HG03097 (cell line): Measurements from ENCODE around the gene ADGB.
A peak's percentile ranks its signal among the peaks of the same experiment; 100 is the strongest.
"Not testable (repeated sequence)": the region's sequence is repeated elsewhere in the genome, so short reads cannot be mapped to it uniquely, and the experiment has no call there.

ENCODE experiments used
- ATAC-seq: cut with Tn5 transposase; IDR thresholded peaks from one replicate; pipeline ENCODE4 v1.9.1; 2021; ENCODE audit not compliant: unreplicated experiment, low FRiP score

Gene ADGB

DNA sequence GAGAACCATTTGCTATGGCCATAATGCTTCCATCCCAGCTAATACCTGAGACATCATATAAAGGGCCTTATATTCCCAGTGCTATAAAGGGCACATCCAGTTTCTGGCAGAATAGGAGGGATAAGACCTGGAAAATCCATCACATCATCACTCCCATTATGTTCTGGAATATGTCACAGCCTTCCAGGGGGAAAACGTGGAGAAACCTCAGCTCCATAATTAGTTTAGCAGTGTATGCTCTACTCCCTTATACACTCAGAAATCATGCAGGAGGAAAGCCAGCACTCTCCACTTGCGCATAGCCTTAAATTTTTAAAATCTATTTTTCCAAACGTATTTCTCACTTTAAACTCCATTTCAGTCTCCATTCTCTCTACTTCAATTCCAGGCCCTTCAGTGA, 140.9 kb downstream of the ADGB start:
- no peak for ATAC-seq

DNA sequence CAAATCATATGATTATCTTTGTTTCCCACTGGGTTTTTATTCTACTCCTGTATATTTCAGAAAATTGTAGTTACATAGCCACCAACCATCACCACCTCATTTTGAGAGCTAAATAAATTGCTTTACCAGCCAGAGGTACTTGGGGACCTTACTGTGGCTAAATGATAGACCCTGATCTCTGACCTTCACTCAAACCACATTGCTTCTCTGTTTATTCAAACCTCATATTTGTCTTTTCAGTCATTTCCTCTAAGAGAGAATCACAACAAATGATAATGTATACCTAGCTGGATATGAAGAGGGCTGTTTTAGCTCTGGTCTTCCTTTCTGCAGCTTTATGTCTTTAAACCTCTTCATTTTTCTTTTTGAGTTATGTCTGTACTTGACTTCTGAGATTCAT, 142.8 kb downstream of the ADGB start:
- ATAC-seq = no peak

DNA sequence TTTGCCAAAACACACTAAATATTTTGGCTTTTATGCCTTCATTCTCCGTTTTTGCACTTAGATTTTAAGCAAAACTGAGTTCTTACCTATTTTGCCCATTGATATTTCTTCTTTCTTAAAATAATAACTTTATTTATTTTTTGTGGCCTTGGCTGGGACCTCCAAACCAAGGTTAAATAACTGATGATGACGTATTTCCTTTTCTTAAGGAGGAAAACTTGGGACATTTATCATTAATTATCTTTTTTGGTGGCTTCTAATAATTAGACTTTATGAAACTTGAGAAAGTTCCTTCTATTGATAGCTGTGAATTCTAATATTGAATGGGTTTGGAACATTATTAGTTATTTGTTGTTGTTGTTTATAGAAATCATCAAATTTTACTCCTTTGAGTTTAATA, 154.5 kb downstream of the ADGB start:
- no peak for ATAC-seq

- no peak for ATAC-seq
Measured at GRCh38 chr6:146767632-146768031, 168.9 kb downstream of the ADGB start.

DNA sequence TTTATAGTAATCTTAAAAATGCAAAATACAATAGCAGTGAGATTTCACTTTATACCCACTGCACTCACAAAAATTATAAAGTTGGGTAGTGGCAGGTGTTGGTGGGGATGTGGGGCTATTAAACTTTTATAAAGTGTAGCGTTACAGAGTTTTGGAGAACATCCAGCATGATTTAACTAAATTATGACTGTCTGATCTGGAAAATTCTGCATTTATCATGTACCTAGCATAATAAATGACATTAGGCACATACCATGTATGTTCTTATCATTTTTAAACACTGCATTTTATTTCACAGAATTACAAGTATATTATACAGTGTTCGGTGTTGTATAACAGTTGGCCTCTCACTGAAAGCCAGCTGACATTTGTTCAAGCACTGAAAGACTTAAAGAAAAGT, 169.9 kb downstream of the ADGB start:
- no peak for ATAC-seq

DNA sequence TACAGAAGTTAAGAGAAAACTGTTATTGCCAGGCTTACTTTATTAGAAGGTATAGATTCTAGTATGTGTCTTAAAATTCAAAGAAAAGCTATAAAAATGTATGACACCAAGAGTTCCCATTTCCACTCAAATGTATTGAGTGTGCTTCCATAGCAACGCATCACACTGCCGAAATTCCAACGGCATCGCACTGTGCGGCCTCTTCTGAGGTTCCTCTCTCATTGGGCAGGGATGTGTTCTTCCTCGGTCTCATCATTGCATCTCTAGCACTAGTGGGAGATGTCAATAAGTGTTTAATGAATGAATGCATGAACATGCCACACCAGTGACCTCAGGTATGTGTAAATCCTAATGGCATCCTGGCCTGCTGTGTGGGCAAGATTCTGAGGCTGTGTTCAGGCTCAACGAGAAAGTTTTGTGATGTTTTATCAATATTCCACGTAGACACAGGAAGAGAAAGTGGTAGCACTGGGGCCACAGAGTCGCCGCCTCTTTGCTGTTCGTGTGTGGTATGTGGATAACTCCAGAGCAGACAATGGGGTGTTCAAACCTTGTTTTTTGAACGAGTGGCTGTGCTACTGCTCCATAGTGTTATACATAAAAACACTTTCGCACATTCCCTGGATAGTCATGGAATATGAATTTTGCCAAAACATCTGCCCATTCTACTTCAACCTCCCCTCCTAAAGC, 171.6 kb downstream of the ADGB start:
- no peak for ATAC-seq

DNA sequence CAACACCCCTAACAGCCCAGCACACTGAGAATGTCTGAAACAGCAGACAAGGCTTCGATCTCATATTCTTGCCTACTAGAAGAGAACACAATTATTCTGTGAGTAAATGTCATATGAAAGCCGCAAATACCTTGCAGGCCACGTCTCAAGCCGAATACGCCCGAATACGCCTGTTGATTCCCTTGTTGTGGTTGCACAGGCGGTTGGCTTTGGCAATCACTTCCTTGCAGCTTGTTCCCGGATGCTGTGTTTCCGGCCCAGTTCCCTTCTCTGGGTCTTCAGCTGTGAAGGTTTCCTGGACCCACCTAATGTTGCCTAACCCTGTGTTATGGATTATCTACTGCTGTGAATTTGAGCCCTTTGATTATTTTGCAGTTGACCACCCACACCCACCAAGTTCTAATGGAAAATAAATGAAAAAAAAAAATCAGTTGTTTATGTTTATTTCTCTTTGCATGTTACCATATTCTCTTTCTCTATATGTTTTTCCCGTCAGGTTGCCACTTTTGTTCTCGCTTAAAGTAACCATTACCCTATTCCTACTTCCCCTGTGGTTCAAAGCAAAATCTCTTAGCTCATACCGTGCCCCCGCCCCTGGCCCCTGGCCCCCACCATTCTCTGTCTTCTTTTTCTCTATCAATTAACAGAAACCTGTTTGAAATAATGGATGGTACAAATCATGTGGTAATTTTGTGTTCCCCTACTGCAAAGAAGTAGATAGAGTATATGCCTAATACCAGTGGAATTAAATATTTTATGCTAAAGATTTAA, 172.4 kb downstream of the ADGB start:
- no peak for ATAC-seq

GRCh38 chr6:146775220-146775619, 176.4 kb downstream of the ADGB start:
- ATAC-seq = no peak

DNA sequence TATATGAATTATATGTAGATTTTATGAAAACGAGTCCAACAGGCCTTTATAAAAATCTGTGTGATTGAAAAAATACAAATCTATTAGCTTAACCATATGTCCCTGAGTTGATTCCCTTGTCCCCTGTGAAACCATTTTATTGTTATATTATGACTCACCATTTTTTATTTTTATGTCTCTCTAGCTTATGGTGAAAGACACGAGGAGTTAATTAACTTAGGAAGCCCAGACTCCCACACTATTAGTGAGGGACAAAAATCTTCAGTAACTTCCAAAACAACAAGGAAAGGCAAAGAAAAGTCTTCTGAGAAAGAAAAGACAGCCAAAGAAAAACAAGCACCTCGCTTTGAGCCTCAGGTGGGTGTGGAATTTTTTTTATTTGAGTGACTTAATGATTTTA, 183.1 kb downstream of the ADGB start:
- ATAC-seq = no peak

- ATAC-seq = peak; percentile 81
Measured at GRCh38 chr6:146785001-146785585, 186.3 kb downstream of the ADGB start.

DNA sequence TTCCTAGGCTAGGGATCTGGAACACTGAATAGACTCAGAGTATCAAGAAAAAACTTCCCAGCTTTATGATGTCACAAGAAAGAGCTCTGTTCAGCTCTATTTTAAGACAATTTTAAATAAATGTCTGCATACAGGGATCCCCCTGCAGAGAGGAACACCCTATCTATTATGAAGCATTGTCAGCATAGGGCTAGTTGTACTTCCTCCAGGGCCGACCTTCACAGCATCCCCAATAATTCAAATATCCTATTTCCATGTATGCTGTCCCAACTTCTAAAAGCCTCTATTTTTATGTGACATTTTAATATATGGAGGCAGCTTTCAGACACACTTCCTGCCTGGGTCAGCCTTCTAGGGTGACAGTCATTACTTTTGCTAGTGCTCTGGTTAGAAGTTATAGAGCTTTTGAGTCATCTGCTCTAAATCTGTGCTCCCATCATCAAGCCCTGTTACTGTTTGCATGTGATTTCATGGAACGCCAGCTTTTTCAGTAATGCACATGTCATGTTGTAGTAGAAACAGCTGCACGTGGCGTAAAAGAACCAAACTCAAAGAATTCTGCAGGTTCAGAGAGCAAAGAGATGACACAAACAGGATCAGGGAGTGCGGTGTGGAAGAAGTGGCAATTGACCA, 189.2 kb downstream of the ADGB start:
- no peak for ATAC-seq

DNA sequence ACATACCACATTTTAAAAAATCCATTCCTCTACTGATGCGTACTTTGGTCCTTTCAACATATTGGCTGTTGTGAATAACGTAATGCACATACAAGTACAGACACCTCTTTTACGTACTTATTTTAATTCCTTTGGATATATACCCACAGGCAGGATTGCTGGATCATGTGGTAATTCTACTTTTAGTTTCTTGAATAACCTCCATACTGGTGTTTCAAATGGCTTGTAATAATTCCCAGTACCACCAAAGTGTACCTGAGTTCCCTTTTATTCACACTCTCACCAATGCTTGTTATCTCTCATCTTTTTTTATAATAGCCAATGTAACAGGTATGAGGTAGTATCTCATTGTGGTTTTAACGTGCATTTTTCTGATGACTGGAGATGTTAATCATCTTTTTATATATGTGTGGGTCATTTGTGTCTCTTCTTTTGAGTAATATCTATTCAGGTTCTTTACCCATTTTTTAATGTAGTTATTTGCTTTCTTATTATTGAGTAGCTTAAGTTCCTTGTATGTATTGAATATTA, 191.9 kb downstream of the ADGB start:
- no peak for ATAC-seq

GRCh38 chr6:146791930-146792329, 193.2 kb downstream of the ADGB start:
- no peak for ATAC-seq

DNA sequence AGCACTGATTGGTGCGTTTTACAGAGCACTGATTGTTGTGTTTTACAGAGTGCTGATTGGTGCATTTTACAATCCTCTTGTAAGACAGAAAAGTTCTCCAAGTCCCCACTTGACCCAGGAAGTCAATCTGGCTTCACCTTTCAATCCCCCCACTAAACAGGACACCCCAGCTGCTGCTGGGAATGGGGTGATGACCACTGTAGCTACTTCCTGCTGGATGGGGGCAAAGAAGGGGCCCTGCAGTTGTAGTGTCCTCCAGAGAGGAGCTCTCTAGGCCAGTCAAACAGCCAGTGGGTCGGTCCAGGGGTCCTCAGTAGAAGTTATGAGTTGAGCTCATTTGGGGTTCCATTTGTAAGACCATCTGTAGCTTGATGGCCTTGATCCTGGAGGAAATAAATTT, 194.4 kb downstream of the ADGB start:
- not testable (repeated sequence) for ATAC-seq

DNA sequence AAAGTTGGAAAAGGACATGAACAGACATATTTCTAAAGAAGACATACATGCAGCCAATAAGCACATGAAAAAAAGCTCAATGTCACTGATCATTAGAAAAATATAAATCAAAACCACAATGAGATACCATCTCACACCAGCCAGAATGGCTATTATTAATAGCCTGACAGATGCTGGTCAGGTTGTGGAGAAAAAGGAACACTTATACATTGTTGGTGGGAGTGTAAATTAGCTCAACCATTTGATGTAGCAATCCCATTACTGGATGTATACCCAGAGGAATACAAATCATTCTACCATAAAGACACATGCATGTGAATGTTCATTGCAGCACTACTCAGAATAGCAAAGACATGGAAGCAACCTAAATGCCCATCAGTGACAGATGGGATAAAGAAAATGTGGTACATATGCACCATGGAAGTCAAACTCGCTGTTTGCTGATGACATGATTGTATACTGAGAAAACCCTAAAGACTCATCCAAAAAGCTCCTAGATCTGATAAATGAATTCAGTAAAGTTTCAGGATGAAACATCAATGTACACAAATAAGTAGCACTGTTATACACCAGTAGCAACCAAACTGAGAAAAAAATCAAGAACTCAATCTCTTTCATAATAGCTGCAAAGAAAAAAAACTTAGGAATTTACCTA, 196.8 kb downstream of the ADGB start:
- ATAC-seq = no peak

DNA sequence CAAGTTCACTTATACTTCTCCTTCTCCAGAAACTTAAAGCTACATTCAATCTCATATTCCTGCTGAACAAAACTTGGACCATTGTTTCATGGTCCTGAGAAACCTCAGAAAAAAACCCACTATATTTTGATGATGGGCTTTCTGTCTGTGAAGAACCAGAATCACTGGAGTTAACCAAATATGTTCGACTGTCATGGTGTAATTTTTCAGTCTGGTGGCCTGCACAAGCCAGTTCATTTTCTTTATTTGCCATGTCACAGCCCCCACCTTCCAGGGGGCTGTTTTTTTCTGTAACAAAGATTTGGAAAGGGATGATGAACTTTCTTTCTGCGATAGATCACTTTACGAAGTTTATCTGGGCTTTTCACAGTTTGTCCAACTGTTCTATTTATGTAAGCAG, 204.4 kb downstream of the ADGB start:
- ATAC-seq = not testable (repeated sequence)

DNA sequence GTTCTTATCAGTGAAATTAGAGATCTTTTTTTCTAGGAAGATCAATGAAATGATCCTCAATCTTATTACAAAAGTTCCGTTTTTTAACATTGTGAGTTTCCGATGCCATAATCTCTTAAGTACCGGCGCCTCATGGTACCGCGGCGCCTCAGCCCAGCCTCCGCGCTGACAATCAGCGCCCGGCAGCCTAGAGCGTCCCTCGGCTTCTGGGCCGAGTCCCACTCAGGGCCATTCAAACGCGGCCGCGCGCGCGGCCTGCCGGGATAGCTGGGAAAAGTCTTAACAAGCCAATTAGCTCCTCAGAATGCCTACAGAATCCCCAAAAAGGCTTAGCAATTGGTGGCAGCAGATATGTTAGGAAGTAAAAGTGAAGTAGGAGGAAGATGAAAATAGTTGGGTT, 204.8 kb downstream of the ADGB start:
- ATAC-seq = no peak

DNA sequence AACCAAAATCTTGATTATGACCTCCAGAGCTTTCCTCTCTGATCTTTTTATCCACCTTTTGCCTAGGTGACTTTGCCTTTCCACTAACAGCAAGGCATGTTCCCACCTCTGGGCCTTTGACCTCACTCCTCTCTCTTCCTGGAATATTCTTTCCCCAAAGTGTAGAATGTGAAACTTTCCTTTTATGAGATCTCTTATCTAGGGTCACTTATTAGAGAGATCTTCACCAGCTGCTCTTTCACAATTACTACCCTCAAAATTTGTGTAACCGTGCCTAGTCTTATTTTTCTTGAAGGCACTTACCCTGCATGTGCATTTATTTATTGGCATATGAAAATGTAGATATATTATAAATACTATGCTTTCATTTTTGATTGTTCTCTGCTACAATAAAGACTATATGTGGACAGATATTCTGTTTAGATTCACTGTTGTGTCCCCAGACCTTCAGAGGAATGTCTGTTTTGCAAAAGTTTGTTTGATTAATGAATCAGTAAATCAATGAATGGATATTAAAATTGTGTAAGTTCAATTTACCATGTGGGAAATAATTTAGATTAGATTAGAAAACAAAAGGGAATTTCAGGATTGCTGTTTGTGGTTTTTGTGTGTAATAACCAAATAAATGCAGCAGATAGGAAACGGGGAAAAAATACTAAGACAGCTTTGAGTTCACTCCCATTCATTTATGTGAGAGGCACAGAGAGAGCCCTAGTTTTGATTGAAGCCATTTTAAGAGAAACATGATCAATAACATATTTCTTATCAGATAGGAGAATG, 207.0 kb downstream of the ADGB start:
- ATAC-seq = no peak

DNA sequence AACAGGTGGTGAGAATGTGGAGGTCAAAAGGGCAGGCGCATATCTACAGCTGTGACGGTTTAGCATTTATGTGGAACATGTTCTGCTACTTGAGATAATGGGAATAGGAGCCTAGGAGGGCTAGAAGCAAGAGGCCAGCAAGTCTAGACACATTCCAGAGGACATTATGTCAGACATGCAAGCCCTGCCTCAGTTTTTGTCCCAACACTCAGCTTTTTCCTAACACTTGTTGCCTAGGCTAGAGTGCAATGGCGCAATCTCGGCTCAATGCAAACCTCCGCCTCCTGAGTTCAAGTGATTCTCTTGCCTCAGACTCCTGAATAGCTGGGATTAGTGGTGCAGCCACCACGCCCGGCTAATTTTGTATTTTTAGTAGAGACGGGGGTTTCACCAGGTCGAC, 210.2 kb downstream of the ADGB start:
- ATAC-seq = not testable (repeated sequence)

- not testable (repeated sequence) for ATAC-seq
Measured at GRCh38 chr6:146812811-146813321, 214.1 kb downstream of the ADGB start.
